SIG-M5 (cell line): ENCODE measurements around the gene SLC22A3.
"Not testable (repeated sequence)": the region's sequence is repeated elsewhere in the genome, so short reads cannot be mapped to it uniquely, and the experiment has no call there.

ENCODE experiments used
- DNase-seq: peaks from one replicate; lab custom pipeline; 2025; lab: John Stamatoyannopoulos, UW

Gene SLC22A3

DNA sequence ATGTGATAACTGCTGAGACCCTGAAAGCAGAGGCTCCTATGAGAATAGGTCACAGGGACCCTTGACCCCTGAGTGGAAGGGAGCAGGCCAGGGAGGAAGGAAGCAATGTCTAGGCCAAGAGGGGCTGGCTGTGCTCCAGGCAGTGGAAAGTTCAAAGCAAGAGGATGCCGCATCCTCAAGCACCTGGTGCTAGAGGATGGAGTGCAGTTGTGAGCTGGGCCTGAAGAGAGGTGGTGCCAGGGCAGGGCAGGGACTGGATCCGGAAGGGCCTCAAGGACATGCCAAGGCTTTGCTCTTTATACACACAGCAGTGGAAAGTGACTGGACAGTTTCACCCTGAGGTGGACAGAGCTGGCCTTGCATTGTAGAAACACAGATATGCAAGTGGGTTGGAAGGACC lies 97.0 kb downstream of the SLC22A3 start:
- DNase-seq, result no peak

DNA sequence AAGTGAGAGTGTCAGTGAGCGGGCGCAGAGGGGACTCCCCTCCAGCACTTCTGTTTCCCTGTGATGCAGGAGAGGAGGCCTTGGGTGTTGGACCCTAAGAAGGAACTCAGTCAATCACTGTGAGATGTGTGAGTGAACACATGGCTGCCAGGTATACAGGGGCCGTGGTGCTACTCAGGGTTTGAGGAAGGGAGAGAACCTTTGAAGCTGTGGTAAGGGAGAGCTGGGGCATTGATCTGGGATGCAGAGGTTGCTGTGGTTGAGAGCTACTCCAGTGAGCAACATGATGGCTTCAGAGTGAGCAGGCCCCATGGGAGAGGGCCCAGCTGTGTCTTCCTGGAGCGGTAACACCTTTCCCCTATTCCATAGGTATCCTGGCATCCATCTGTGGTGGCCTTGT lies 99.2 kb downstream of the SLC22A3 start:
- no peak for DNase-seq

DNA sequence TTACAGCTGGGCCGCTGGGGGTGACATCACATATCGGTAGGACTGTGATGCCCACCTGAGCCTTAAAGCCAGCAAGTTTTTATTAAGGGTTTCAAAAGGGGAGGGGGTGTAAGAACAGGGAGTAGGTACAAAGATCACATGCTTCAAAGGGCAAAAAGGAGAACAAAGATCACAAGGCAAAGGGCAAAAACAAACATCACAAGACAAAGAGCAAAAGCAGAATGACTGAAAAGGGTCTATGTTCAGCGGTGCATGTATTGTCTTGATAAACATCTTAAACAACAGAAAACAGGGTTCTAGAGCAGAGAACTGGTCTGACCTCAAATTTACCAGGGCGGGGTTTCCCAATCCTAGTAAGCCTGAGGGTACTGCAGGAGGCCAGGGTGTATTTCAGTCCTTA lies 101.6 kb downstream of the SLC22A3 start:
- not testable (repeated sequence) for DNase-seq

DNA sequence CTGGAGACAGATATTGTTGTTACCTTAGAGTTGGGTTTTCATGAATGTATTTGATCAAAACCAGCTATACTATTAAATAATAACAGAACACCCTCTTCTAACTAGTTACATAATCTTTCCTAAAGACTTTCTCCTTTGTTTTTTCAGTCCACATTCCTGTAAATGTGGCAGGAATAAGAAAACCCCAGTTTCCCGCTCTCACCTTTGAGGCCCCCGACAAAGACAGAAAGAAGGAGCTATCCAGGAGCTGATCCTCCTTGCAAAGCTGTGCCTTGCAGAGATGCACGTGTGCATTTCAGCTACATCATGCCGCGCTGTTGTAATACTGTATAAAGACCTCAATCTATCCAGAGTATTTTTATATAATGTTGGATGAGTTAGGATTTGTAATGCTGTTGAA lies 102.7 kb downstream of the SLC22A3 start:
- DNase-seq, result no peak

DNA sequence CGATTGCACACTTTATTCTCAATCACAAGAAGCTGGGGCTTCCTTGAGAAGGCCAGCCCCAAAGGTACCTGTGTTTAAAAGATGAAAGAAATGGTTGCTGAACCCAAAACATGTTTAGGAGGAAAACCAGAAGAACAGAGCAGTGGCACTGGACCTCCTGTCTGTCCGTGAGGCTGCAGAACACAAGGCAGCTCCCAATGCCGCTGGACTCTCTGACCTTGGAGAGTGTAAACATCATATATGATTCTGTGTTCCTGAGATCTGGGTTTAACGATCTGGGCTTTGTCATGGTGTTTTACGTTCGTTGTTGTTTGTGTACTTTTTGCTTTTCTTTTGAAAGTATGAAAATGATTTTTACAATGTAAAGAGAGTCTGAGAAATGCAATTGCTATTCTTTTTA lies 106.1 kb downstream of the SLC22A3 start:
- no peak for DNase-seq

DNA sequence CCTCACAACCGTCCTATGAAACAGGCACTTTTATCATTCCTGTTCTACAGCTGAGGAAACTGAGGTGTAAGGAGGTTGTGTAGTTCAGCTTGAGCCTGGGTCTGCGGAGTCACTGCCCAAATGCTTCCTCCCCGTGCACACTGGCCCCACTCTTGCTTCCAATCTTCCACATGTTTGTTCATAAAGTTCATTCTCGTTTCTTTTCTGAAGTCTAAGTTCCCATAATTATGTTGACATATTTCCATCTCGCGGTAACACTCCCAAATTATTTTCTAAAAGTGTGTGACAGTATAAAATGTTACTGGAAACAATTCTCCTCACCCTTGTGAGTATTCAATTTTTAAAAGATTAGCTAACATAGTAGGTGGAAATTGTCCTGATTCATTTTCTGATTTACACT lies 106.9 kb downstream of the SLC22A3 start:
- DNase-seq, result no peak

DNA sequence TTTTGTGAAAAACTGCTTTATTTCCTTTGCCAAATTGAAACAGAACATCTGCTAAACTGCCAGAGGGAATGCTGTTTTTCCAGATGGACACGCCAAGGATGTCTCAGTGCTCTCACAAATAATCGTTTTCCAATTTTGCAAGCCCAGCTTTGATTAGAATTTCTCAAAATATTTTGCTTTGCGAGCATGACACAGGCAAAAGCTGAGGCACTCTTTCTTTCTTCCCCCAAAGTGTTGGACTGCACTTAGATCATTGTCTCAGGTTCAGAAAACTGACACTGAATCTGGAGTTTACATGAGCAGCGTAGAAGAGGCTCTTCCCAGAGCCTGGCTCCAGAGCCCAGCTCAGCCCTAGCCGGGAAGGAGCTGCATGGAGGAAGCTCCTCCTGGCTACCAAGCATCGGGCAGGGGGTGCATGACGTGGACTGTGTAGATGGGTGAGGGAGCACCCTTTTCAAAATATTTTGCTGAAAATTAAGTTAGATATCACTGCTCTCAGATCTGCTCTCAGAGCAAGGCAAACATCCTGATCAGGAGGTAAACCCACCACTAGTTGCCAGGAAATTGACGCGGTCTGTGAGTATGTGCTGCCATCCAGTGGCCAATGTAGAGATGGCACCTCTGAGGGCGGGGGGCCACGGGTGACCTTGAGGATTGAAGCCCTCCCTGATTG lies 107.5 kb downstream of the SLC22A3 start:
- DNase-seq, result no peak

DNA sequence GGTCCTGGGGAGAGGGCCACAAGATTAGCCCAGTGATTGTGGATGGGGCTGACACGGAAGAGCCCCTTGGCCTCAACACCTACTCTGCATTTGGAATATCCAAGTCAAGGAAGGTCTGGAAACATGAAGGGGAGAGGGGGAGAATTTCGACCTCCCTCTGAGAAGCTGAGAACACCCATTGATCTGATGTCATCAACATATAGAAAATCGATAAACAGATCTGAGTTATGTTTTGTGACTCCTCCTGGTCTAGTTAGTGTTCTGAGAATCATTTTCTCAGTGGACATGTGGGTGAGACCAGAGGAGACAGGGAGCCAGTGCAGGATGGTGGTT lies 108.0 kb downstream of the SLC22A3 start:
- DNase-seq, result no peak

DNA sequence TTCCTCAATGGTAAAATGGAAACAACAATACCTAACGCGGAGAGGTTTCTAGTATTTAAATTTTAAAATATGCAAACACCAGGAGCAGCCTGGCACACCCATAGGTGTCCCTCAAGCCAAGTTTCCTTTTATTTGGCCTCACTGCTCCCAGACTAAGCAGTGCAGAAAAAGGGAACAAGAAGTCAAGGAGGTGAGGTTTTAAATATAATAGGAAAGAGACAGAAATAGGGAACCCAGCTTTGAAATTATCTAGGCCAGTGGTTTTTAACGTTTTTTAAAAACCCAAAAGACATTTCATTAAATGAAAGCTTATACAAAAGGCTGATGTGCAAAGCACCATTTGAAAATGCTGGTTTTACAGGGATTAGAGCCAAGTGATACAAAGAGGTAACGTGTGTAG lies 109.6 kb downstream of the SLC22A3 start:
- no peak for DNase-seq

DNA sequence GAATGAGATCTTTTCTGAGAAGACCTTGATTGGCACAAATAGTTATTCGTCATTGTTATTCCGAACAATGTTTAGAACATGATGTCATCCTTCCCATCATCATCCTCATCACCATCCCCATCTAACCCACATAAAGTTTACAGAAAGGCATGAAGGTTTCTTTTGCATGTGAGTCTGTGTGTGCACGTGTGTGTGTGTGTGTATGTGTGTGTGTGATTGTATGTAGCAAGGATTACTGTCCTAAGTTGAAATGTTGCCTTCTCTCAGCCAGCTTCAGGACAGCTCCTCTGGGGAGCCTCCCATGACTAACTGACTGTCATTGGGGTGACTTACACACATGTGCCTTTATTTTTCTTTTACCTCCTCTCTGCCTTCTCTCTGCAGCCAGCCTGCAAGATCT lies 113.5 kb downstream of the SLC22A3 start:
- DNase-seq, result no peak

DNA sequence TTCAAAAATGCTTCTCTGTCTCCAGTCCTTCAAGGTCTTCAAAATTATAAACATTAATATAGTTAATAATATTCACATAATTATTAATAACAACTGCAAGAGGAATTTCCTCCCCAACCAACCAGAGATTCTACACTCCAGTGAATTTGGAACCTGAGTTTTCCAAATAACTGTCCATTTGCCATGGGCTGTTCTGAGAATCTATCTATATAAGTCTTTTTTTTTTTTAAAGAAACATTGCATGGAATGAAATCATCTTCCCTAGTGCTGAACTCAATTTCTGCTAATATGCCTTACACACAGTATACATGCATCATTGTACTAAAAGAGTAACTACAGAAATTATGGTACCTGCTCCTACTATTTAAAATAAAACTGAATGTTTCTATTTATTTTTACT lies 113.9 kb downstream of the SLC22A3 start:
- DNase-seq, result no peak

DNA sequence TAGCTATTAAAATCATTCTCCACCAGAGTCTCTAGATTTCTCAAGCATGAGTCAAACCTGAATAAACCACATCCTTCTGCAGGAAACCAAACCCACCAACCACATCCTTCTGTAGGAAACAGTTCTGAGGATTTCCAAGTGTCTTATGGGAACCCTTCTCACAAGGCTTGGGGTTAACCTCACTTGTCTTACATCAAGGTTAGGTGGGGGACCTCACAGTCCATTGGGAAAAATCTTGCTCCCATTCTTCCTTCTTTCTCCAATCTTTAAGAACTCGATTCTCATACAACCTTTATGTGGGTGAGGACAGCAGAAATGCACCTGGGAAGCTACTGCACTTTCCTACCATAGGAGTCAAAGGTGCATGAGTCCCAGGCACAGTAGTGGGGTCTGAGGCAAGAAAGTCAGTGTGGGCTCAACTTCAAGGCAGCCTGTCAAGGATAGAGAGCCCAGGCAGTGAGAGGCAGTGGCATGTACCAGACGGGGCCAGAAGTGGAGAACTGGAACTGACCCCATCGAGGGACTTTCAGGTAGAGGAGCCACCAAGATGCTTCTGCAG lies 114.5 kb downstream of the SLC22A3 start:
- DNase-seq, result peak; percentile 40

DNA sequence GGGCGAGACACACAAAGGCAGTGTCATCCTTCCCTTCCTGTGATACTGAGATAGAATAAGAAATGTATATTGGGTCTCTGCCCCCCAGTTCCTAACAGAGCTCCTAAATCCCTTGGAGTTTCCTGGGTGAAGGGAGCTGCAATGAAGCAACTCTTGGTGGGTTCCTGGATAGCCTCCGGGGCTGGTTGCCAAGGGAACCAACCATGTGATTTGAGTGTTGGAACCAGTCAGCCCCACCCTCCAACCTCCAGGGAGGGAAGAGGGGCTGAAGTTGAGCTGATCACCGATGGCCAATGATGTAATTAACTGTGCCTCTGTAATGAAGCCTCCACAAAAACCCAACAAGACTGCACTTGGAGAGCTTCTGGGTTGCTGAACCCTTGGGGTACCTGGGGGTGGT lies 116.6 kb downstream of the SLC22A3 start:
- DNase-seq, result no peak

DNA sequence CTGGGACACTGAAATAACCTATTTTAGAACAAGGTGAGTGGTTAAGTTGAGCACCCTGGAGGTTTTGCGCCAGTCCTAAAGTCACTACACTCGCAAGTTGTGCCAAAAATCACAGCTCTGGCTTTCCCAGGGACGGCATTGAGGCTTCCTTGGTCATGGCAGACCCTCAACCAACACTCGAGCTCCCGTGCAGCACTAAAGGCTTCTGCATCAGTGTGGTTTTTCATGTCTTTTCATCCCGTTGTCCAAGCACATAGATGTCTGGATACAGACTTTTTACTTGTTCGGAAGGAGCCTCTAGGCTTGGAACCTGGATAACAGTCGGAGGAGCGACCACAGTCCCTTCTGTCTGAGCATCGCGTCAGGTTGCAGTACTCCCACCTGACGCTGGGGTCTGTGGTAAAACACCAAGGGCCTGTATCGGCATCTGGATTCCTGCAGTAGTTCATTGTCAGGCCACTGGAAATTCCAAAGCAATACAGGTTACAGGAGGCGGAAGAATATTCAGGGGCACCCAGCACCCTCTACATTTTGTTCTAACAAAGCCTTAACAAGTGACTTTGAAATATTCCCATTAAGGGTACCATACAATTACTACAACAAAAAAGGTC lies 119.2 kb downstream of the SLC22A3 start:
- not testable (repeated sequence) for DNase-seq

DNA sequence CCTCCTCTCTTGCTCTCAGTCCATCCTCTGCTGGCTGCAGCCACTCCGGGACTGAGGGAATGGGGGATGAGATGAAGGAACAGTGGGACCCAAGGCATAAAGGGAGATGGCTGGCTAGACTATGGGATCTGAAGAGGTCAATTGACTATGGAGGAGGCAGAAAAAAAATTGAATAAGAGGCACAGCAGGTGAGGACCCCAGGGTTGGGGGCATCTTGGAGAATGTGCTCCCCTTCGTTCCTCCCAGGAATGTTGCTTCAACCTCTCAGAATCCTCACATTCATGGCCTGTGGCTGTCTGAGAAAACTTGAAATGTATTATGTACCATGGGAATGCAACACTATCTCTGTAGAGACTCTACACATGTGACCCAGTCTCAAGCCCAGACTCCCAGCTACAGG lies 121.0 kb downstream of the SLC22A3 start:
- DNase-seq, result no peak

DNA sequence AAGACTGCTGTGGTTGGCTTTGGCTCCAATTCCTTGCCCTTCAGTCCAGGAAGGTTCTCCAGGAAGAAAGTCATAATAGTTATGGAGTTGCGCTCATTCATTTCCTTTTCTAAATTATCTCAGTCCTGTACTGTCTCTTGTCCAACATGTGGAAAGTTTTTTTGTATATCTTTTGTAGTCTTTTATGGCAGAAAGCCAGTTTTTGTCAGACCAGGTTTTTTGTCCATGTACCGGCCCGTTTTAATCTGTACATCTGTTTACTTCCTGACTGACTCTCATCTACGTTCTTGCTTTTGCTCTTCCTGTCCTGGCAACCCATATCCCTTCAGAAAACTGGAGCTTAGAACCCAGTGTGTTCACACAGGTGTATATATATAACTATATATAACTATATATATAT lies 127.9 kb downstream of the SLC22A3 start:
- not testable (repeated sequence) for DNase-seq

DNA sequence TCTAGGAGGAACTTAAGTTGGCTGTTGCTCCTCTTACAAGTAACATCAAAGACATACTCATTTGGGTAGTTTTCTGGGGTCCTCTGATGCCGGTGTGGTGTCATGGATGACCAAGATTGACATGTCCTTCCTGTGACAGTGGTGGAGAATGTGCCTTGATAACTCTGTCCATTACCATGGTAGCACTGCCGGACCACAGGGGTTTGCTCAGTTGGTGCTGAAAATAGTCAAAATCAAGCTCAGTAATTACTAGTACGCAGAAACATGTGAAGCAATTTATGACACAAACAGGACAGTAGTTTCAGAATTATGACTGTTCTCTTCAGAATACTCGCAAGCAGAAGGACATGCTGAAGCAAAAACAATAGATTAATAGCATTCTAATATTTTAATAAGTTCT lies 128.9 kb downstream of the SLC22A3 start:
- not testable (repeated sequence) for DNase-seq

DNA sequence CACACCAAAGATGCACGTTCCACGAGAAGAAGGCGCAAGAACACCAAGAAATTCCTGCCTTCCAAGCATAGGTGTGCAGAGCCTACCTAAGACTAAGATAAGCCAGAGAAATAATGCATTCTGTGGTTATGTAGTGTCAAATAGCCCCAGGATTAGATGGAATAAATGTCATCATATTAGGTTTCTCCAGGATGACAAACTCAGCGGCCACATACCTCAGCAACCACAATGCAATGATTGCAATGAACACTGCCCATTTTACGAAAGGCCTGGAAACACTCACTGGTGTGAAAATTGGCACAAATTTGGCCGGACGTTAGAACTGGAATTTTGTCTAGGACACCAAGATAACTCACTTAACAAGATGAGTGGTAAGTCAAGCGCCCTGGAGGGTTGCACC lies 129.7 kb downstream of the SLC22A3 start:
- no peak for DNase-seq

DNA sequence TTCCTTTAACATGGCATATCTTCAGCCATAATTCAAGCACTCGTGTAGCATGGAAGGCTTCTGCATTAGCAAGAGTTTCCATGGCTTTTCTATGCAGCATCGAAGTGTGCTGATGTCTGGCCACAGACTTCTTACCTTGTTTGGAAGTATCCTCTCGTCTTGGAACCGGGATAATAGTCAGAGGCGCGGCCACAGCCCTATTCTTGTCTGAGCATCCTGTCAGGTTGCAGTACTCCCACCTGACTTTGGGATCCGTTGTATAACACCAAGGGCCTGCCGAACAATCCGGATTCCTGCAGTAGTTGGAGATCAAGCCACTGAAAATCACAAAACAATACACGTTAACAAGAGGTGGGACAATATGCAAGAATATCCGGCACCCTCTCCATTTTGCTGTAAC lies 138.9 kb downstream of the SLC22A3 start:
- no peak for DNase-seq

DNA sequence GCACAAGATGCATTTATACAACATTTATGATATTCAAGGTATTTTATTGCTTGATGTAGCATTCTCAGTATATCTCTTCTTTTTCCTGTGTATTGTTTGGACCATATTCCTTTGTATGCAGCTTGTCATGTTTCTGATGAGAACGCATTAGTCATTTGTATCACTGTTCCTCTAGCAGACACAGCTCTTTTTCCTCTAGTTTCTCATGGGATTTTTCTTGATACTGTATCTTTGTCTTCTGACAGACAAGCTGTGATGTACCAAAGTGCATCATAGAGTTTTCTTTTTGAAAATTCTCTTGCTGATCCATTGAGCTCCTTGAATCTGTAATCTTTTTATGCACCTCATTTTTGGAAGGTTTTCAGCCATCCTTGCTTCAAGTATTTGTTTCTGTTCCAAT lies 140.9 kb downstream of the SLC22A3 start:
- DNase-seq, result no peak

DNA sequence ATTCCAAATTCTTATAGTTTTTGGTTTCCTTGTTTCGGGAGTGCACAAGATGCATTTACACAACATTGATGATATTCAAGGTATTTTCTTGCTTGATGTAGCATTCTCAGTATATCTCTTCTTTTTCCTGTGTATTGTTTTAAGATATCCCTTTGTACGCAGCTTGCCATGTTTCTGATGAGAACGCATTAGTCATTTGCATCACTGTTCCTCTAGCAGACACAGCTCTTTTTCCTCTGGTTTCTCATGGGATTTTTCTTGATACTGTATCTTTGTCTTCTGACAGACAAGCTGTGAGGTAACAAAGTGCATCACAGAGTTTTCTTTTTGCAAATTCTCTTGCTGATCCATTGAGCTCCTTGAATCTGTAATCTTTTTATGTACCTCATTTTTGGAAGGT lies 146.4 kb downstream of the SLC22A3 start:
- no peak for DNase-seq

DNA sequence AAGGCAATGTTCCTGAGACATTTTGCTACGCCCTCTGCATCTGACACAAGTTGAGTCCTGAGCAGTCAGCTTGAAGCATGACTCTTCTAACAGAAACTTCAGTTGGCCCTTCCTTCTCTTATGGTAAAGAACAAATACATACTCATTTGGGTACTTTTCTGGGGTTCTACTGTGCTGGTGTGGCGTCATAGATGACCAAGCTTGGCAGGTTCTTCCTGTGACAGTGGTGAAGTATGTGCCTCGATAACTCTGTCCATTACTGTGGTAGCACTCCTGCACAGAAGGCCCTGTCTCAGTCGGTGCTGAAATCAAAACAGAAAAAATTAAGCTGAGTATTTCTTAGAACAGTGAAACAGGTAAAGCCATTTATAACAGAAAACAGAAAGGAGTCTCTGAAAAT lies 152.5 kb downstream of the SLC22A3 start:
- DNase-seq, result no peak
